ENCODE results near the gene SMYD3.

The SMYD3 gene

GRCh38 chr1:246138781-246139180 is 368.3 kb downstream of the SMYD3 start:
- H4K20me1 ChIP-seq = no peaks in the 10 kb centered on the region
- H3K36me3 ChIP-seq = peaks cover 0 to 7% (median 0%) of the 10 kb centered on the region in 11 experiments; a peak in 1 of 22 replicates
- no peak overlapping the region for H3K4me2 ChIP-seq
- peaks cover 0 to 6% (median 0%) of the 10 kb centered on the region in 10 experiments; a peak in 1 of 20 replicates for H3K4me1 ChIP-seq
- H3K9me3 ChIP-seq (replicated peaks in 1 of 11) = no peaks in the 10 kb centered on the region; a peak in 1 of 22 replicates
- H3K9ac ChIP-seq = no peak overlapping the region
- H3K27me3 ChIP-seq = no peaks in the 10 kb centered on the region
- no peak overlapping the region for H3K27ac ChIP-seq
- H3K4me3 ChIP-seq = no peak overlapping the region
- TF ChIP-seq Cebpa-rat (IDR thresholded peaks at IDR 0.05) = no peak

- Histone ChIP-seq H3K9me3 (replicated peaks in 1 of 11) (no peaks in the 10 kb centered on the region; a peak in 1 of 22 replicates), H3K9ac (no peak overlapping the region), H4K20me1 (no peaks in the 10 kb centered on the region), H3K27ac (no peak overlapping the region), H3K27me3 (no peaks in the 10 kb centered on the region), H3K4me2 (no peak overlapping the region), H3K36me3 (peaks cover 0 to 7% (median 0%) of the 10 kb centered on the region in 11 experiments; a peak in 1 of 22 replicates), H3K4me3 (no peak overlapping the region), H3K4me1 (no peaks in the 10 kb centered on the region)
- TF ChIP-seq Cebpa-rat (IDR thresholded peaks at IDR 0.05) = no peak
Measured at GRCh38 chr1:246136477-246136876, 370.6 kb downstream of the SMYD3 start.

- H4K20me1 ChIP-seq = no peaks in the 10 kb centered on the region
- no peaks in the 10 kb centered on the region for H3K27me3 ChIP-seq
- no peaks in the 10 kb centered on the region for H3K4me1 ChIP-seq
- H3K27ac ChIP-seq = no peak overlapping the region
- H3K4me3 ChIP-seq = no peak overlapping the region
- TF ChIP-seq Cebpa-rat (IDR thresholded peaks at IDR 0.05) = no peak
- H3K4me2 ChIP-seq = no peak overlapping the region
- H3K9me3 ChIP-seq (replicated peaks in 1 of 11) = no peaks in the 10 kb centered on the region
- no peak overlapping the region for H3K9ac ChIP-seq
- H3K36me3 ChIP-seq = no peaks in the 10 kb centered on the region
Measured at GRCh38 chr1:246134789-246135188, 372.3 kb downstream of the SMYD3 start.

GRCh38 chr1:246131095-246131494 is 376.0 kb downstream of the SMYD3 start:
- Histone ChIP-seq H3K4me2 (no peak overlapping the region), H3K27me3 (no peaks in the 10 kb centered on the region), H4K20me1 (no peaks in the 10 kb centered on the region), H3K27ac (no peak overlapping the region), H3K36me3 (peaks cover 0 to 6% (median 0%) of the 10 kb centered on the region in 11 experiments; a peak in 1 of 22 replicates), H3K9ac (no peak overlapping the region), H3K9me3 (replicated peaks in 1 of 11) (no peaks in the 10 kb centered on the region), H3K4me3 (no peak overlapping the region), H3K4me1 (no peaks in the 10 kb centered on the region)
- no peak for TF ChIP-seq Cebpa-rat (IDR thresholded peaks at IDR 0.05)

- H3K27me3 ChIP-seq = no peaks in the 10 kb centered on the region
- peaks cover 0 to 6% (median 0%) of the 10 kb centered on the region in 11 experiments; a peak in 1 of 22 replicates for H3K36me3 ChIP-seq
- TF ChIP-seq Cebpa-rat (IDR thresholded peaks at IDR 0.05) = no peak
- H4K20me1 ChIP-seq = no peaks in the 10 kb centered on the region
- H3K9ac ChIP-seq = no peak overlapping the region
- H3K27ac ChIP-seq = no peak overlapping the region
- H3K4me3 ChIP-seq = no peak overlapping the region
- H3K4me2 ChIP-seq = no peak overlapping the region
- H3K9me3 ChIP-seq (replicated peaks in 1 of 11) = no peaks in the 10 kb centered on the region
- no peaks in the 10 kb centered on the region for H3K4me1 ChIP-seq
Measured at GRCh38 chr1:246128494-246129069, 378.5 kb downstream of the SMYD3 start.

- TF ChIP-seq Cebpa-rat (IDR thresholded peaks at IDR 0.05) = no peak
- peaks cover 0 to 6% (median 0%) of the 10 kb centered on the region in 11 experiments; a peak in 1 of 22 replicates for H3K36me3 ChIP-seq
- H3K4me3 ChIP-seq = no peak overlapping the region
- H3K9me3 ChIP-seq (replicated peaks in 1 of 11) = no peaks in the 10 kb centered on the region
- H3K27ac ChIP-seq = no peak overlapping the region
- H3K9ac ChIP-seq = no peak overlapping the region
- H3K4me2 ChIP-seq = no peak overlapping the region
- no peaks in the 10 kb centered on the region for H3K4me1 ChIP-seq
- H4K20me1 ChIP-seq = no peaks in the 10 kb centered on the region
- H3K27me3 ChIP-seq = no peaks in the 10 kb centered on the region
Measured at GRCh38 chr1:246126580-246126979, 380.5 kb downstream of the SMYD3 start.

GRCh38 chr1:246122071-246122470 is 385.0 kb downstream of the SMYD3 start:
- H3K36me3 ChIP-seq = no peaks in the 10 kb centered on the region; a peak in 1 of 22 replicates
- H4K20me1 ChIP-seq = no peaks in the 10 kb centered on the region
- no peak for TF ChIP-seq Cebpa-rat (IDR thresholded peaks at IDR 0.05)
- H3K4me1 ChIP-seq = peaks cover 0 to 6% (median 4%) of the 10 kb centered on the region in 10 experiments; a peak in 10 of 20 replicates
- H3K9ac ChIP-seq = no peak overlapping the region
- H3K9me3 ChIP-seq (replicated peaks in 1 of 11) = no peaks in the 10 kb centered on the region
- H3K4me3 ChIP-seq = no peak overlapping the region
- H3K27me3 ChIP-seq = no peaks in the 10 kb centered on the region
- no peak overlapping the region for H3K4me2 ChIP-seq
- H3K27ac ChIP-seq = no peak overlapping the region

- no peaks in the 10 kb centered on the region for H3K27me3 ChIP-seq
- no peaks in the 10 kb centered on the region for H3K9me3 ChIP-seq (replicated peaks in 1 of 11)
Measured at GRCh38 chr1:246121533-246121932, 385.5 kb downstream of the SMYD3 start.

GRCh38 chr1:246117066-246117791 is 389.9 kb downstream of the SMYD3 start:
- no peak for TF ChIP-seq Cebpa-rat (IDR thresholded peaks at IDR 0.05)
- H3K27ac ChIP-seq = peak overlapping the region in 5 of 11 experiments; percentile 27 to 58 (median 44); a peak in 7 of 22 replicates
- H3K4me3 ChIP-seq = no peak overlapping the region
- H3K9me3 ChIP-seq (replicated peaks in 1 of 11) = no peaks in the 10 kb centered on the region
- H3K36me3 ChIP-seq = no peaks in the 10 kb centered on the region; a peak in 1 of 22 replicates
- peak overlapping the region in 7 of 11 experiments; percentile 6 to 51 (median 28); a peak in 7 of 22 replicates for H3K4me2 ChIP-seq
- no peaks in the 10 kb centered on the region for H3K27me3 ChIP-seq
- H3K4me1 ChIP-seq = peaks cover 19 to 31% (median 24%) of the 10 kb centered on the region in 10 experiments
- H4K20me1 ChIP-seq = no peaks in the 10 kb centered on the region
- H3K9ac ChIP-seq = no peak overlapping the region

More at GRCh38 chr1:246121533-246121932, 385.5 kb downstream of the SMYD3 start:
- TF ChIP-seq Cebpa-rat (IDR thresholded peaks at IDR 0.05) = no peak
- H4K20me1 ChIP-seq = no peaks in the 10 kb centered on the region
- H3K4me2 ChIP-seq = no peak overlapping the region
- H3K4me3 ChIP-seq = no peak overlapping the region
- H3K36me3 ChIP-seq = no peaks in the 10 kb centered on the region; a peak in 1 of 22 replicates
- no peak overlapping the region for H3K27ac ChIP-seq
- H3K4me1 ChIP-seq = peaks cover 4 to 11% (median 9%) of the 10 kb centered on the region in 10 experiments; a peak in 12 of 20 replicates
- H3K9ac ChIP-seq = no peak overlapping the region

Measured in BLaER1 treated with 17β-estradiol and CSF1 and Interleukin-3, amounts not matched to agents 10 nM and 100 nM (cell line).